ENCODE data around the gene NSG1.

Gene NSG1

GRCh38 chr4:4425119-4425690, 38.3 kb downstream of the NSG1 start:
- no peak for TF ChIP-seq ZFX (IDR thresholded peaks at IDR 0.05)
- no peak for TF ChIP-seq CTCF (conservative IDR thresholded peaks at IDR 0.05)
- no peak overlapping the region for H3K27ac ChIP-seq

GRCh38 chr4:4425696-4426095, 38.8 kb downstream of the NSG1 start:
- no peak overlapping the region for H3K27ac ChIP-seq
- no peak for TF ChIP-seq ZFX (IDR thresholded peaks at IDR 0.05)
- no peak for TF ChIP-seq CTCF (conservative IDR thresholded peaks at IDR 0.05)

DNA sequence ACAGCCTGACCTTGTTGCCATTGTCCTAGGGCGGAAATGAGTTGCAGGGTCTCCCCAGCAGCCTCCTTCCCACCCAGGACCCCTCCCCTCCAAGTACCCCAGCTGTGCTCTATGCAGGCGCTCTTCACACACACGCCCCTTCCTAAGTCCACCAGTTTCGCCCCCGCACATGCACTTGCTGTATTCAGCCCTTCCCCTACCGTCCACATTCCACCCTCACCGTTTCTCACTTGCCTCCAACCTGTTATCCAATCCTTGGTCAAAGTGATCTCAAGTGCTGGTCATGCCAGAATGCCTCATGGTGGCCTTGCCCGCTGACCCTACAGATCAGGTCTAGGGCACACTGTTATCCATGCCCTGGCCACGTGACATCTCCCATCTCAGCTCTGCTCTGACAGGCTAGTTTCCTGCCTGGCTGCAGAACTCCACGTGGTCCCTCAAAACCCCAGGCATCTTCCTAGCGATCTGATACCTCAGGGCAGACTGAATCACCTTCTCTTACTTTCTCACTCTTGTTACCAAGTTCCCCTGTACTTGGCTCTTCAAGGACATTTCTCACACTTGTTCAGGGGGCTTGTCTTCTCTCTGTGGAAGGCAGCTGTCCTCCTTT, 39.7 kb downstream of the NSG1 start:
- TF ChIP-seq CTCF (conservative IDR thresholded peaks at IDR 0.05): no peak
- TF ChIP-seq ZFX (IDR thresholded peaks at IDR 0.05): no peak
- no peak overlapping the region for H3K27ac ChIP-seq

- H3K27ac ChIP-seq: no peak overlapping the region
- TF ChIP-seq CTCF (conservative IDR thresholded peaks at IDR 0.05) (no peak), ZFX (IDR thresholded peaks at IDR 0.05) (no peak)
Observed at GRCh38 chr4:4427121-4427870, 40.4 kb downstream of the NSG1 start.

DNA sequence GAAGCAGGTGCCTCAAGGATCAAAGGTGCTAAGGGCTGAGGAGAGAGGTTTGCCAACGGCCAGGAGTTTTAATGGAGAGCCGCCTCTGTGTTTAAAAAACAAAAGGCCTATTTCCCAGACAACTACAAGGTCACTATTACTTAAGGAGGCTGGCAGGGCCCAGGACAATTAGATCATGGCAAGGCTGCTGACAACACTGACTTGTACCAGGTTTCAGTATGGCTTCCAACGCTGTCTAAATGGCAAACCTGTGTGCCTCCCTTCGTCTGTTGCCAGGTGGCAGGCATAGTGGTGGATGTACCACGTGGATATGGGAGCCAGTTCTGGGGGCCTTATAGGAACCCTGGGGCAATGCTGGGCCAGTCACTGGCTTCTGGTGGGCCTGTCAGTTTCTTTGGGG, 41.0 kb downstream of the NSG1 start:
- no peak overlapping the region for H3K27ac ChIP-seq
- no peak for TF ChIP-seq CTCF (conservative IDR thresholded peaks at IDR 0.05)
- no peak for TF ChIP-seq ZFX (IDR thresholded peaks at IDR 0.05)

DNA sequence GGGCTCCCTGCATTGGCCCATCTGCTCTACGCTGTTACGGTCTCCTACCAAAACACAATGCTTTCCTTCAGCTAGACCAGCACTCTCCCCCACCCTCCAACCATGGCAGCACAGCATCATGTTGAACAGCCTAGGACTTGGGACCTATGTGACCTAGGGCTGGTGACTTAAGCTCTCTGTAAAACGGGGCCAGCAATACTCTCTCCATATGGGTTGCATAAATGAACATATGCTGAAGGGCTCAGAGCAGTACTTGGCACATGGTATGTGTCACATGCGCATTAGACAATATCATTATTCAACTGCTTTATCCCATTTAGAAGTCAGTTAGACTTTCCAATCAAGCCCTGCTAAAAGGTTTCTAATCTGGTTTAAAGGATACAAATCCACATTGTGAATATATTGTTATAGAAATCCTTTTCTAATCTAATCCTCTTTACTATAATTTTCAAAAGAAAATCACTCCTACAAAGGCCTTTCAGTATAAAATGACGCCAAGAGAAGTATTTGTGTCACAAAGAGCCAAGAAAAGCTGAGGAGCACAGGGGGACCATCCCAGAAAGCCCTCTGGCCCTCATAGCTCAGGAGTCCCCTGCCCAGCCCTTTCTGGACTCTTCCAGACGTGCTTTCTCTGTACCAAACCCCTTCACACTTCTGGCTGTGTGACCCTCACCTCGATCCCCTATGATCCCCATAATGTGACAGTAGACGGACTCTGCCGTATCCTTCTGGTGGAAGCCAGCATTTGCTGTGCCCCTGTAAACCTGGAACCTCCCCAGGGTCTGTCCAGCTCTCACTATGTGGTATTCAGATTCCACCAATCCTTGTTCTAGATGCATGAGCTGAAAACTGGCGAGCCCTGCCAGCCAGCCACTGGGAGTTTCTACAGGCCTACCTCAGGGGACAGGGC, 42.3 kb downstream of the NSG1 start:
- H3K27ac ChIP-seq: no peak overlapping the region
- TF ChIP-seq CTCF (conservative IDR thresholded peaks at IDR 0.05) (no peak), ZFX (IDR thresholded peaks at IDR 0.05) (no peak)

Data from C4-2B (cell line).